GM19452 (cell line): Measurements from ENCODE around the gene SERPINI1.
A peak's percentile ranks its signal among the peaks of the same experiment; 100 is the strongest.

Source experiments
- ATAC-seq: cut with Tn5 transposase; IDR thresholded peaks from one replicate; pipeline ENCODE4 v1.9.1; 2021; ENCODE audit not compliant: unreplicated experiment

The SERPINI1 gene

DNA sequence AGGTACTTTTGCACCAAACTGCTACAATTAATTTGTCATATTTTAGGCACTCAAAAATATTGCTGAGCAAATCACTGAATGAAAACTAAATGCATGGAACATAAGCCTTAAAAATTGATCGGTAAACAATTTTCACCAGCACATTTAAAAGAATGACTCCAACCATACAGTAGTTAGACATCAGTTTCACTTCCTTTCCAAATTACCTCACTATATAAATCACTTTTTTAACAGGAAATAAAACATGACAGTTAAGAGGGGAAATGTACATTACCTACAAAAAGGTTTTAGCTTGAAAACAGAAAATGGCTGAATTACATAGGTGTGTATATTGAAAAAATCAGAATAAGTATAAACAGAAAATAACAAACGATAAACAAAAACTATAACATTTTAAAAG lies 108.4 kb downstream of the SERPINI1 start:
- ATAC-seq = peak; percentile 58

DNA sequence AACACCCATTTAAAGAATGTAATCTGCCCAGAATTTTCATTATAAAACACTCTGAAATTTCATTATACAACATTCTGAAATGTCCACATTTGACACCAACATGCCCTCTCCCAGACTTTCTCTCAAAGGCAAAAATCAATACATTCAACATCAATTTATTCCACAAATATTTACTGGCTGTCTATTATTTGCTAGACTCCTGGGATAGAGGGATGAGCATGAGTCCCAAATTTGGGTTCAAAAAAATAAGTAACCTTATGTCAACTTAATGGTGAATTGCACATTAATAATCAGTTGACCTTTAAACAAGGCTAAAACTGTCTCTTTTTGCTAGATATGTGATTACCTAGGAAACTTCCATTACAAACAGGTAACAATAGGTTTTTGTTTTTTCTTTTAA lies 109.0 kb downstream of the SERPINI1 start:
- no peak for ATAC-seq

DNA sequence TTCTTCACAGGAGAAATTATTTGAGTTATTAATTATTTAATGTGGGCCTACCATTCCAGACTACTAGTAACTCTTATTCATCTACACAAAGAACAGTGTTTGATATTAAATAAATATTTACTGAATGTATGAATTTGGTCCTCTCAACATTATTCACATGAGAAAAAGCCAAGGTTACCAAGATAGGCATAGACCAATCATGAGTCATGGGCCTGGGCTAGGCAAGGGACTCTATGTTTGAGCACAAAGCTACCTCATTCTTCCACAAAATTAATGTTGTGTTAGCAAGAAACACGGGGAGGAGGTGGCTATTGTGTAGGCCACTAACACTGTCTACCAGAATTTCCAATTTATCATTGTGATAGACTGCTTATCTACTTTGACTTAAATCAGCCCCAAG lies 115.7 kb downstream of the SERPINI1 start:
- no peak for ATAC-seq

DNA sequence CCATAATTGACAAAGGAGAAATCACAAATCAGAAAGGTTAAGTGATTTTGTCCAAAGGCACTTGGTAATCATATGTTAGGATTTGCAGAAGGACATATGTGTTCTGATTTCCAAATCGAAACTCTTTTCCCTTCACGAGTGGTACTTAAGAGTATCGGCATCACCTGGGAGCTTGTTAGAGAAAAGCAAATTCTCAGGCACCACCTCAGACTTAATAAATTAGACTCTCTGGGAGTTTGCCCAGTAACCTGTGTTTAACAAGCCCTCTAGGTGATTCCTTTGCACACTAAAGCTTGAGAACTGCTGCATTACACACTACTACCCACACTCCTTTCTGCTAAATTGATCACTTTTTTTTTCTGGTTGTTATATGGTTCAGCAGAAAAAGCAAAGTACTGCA lies 116.2 kb downstream of the SERPINI1 start:
- no peak for ATAC-seq

DNA sequence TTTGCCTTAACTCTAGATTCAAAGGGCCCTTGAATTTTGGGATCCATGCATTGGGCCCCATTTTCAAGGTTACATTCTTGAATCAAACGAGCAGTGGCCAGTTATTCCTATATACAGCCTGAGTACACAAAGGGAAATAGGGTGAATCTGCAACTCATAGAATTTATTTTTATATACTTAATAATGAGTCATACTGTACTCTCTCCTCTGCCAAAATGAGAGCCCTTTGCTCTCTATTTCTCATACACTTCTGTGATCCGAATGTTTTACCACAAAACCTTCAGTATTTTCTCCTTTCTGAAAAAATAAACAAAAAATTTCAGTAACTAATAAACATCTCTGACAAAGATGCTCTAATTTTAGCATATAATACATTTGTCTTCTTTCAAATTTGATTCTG lies 116.7 kb downstream of the SERPINI1 start:
- ATAC-seq = no peak

DNA sequence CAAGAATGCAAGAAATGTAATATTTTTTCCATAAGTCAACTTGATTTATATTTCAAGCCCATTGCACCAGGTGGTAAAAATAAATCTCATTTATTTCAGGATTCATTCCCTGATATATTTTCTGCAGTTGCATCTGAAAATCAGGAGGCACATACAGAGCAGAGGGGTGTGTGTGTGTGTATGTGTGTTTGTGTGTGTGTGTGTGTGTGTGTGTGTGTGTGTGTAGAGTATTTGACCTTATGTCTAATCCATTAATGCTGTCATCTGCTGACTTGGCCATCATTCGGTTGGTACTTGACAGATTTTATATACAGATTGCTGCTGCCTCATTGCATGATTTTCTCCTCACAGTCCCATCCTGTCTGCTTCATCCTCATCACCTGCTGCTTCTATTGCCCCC lies 118.5 kb downstream of the SERPINI1 start:
- no peak for ATAC-seq

DNA sequence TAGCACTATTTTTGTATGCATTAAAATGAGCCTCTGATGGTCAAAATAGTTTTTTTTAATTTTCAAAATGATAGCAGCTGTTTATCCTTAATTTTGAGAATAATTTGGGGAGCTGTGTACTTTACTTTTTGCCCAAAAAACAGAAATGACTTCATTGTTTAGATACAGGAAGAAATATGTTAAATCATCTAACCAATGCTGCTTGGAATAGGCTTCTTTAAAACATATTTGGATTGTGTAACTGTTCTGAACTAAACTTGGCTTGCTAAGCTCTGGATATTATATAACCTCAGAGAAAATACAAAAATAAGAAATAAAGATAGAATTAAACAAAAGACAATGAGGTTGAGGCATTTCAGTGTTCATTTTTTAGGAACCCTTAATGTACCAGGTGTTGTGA lies 119.3 kb downstream of the SERPINI1 start:
- ATAC-seq = no peak

DNA sequence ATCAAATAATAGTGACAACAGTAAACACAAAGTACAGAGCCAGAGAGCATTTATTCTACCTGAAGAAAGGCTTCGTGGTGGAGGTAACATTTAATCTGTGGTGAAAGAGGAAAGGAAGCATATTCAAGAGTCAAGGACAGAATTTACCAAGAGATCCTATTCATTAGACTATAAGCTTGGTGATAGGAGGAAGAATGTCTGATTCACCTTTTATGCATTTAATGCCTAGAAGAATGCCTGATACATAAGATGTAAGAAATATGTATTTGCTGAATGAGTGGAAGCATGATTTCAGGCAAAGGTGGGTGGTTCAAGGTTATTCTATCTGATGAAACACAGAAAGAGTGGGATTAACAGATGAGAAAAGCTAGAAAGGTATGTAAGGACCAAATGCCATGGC lies 119.8 kb downstream of the SERPINI1 start:
- no peak for ATAC-seq

DNA sequence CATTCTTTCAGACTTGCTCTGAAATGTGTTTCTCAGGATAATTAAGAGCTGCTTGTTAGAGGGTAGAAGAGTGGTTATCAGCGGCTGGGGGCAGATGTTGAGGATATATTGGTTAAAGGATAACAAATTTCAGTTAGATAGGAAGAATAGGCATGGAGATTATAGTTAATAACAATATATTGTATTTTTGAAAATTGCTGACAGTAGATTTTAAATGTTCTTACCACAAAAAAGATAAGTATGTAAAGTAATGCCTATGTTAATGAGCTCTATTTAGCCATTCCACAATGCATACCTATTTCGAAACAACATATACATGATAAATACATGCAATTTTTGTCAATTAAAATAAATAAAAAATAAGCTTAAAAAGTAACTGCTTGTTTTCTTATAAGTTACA lies 123.3 kb downstream of the SERPINI1 start:
- ATAC-seq = no peak

DNA sequence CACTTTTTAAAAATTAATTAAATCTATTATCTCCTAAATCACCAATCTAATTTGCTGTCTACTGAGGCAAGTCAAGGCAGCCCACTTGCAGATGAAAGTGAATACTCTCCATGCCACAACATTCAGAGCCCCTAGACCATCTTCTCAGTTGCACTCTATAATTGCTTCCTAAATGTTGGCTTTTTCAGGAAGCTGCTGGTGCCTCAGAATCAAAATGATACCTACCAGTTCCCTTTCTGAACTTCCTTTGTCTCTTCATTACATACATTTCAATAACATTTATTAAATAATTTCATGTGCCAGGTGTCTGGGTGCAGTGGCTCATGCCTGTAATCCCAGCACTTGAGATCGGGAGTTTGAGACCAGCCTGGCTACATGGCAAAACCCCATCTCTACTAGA lies 124.1 kb downstream of the SERPINI1 start:
- ATAC-seq = no peak

DNA sequence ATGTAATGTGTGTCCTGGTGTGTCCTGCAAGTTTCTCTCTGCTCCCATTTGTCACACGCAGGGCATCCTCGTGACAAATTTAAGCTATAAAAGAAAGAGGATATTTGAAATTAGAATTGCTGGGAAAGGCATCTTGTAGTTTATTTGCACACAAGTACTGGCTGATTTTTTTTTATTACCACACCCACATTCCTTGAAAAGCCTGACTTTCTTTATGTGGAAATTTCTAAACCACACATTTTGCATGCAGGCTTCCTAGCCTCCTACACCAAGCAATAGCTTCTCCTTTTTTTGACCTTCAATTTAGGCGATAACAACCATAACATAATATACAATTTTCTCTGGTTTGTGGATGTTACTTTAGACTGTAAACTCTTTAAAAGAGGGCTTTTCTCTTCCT lies 126.1 kb downstream of the SERPINI1 start:
- ATAC-seq = no peak

DNA sequence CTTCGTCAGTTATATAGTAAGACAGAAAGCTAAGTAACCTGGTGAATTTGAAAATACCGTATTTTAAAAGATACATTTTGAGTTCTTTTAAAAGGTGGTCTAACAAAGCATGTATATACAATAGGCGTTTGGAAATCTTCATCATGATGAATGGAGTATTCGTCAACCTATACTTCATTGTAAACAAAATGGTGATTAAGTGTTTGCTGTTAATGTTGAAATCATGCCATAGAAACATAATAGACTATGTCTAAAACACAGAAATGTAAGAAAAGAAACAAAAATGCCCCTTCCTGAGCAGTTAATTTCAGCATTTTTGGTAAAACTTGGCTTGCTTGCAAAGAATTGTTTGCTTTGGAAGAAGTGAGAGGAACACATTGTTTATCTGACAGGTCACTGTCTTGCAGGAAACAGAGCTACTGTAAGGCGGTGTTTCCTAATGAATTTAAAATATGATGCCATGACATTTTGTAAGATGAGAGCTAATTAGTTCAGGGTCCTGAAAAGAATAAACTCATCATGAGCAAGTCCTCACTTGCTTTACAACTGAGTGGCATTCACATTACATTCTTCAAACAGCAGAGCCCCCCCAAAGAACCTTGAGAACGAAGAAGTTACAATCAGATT lies 126.7 kb downstream of the SERPINI1 start:
- ATAC-seq = no peak

DNA sequence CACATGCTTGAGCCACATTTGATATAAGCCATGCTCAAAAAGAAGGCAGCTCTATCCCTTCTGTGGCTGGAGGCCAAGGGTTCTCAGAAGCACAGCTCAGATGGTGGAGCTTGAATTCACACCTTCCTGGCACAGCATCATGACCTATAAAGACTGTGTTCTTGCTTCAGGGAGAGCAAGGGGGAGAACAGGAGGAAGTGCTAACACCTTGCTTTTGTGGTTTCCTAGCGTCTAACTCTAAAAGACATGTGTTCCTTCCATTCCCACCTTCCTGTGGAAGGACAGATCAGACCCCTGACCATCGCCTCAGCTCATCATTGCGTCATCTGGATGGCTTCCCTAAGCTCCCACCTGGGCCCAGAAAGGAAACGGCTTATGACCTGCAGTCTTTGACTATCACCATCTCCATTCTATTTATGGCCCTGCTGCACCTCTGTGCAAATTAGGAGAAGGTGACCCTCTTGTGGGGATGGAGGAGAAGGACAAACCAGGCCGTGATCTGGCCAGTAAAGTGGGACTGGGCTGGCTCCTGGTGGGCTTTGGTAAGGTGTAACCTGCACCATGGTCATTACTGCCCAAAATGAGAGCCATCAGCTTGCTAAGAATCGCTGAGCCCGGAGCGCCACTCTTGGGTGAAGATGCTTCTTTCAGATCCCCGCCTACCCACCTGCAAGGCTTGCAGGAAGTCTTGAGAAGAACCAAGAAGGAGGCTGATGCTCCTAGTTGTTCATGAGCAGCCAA lies 128.5 kb downstream of the SERPINI1 start:
- ATAC-seq = no peak

DNA sequence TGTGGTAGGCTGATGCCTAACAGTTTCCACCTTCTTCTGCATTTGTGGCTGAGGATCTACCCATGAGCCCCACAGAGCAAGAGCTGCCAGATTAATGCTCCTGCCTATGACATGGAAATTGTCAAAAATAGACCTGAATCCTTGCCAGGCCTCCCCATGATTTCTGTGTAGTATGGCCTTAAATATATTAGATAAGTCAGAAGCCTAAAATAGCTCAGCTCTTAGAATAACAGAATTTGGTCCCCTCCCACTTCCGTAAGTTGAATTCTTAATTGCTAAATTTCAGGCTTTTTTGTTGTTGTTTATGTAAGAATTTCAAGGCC lies 129.0 kb downstream of the SERPINI1 start:
- no peak for ATAC-seq

DNA sequence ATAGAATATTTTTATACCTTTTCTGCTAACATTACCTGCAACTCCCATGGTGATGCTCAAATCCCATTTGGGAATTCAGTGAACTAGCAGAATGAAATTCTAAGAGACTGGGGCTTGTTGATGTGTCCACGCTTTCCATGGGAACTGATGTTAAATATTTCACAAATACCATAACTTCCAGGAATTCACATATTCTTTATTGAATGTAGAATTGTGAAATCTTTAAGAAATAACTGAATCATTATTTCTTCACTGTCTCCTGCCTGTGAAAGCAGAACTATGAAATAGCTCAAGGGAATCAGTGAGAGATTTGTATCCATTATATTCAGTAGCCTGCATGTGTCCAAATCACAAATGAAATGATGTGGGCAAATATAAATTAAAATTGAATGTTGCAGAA lies 130.8 kb downstream of the SERPINI1 start:
- ATAC-seq = no peak

DNA sequence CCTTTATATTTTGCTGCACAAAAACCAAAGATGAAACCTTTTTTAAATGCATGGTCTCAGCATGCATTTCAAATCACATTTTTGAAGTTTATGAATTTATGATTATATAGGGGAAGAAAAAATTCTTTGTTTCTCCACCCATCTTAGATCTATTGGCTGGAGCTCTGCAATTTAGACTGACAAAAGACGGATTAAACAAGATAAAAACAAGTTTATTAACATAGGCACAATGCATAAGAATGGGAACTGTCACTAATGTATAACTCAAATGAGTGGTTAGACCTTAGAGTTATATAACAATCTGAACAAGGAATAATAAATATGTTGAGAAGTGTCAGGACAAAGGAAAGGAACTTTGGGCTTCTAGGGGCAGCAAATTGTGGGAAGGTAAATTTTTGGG lies 132.5 kb downstream of the SERPINI1 start:
- no peak for ATAC-seq

DNA sequence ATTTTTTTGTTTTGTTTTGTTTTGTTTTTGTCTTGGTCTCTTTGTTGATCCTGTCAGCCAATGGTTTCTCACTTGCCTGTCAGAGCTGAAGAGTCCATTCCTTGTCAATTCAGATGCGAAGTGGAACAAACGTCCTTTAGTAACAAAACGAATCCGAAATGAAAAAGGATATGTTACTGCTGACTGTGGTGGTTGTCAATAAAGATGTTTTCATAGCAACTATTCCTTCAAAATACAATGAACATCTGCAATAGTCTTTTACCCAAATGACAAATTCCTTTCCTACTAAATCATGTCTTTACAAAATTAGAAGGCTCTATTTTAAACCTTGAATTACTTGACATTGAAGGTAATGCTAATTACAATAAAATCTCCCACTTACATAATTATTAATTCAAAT lies 134.7 kb downstream of the SERPINI1 start:
- no peak for ATAC-seq

DNA sequence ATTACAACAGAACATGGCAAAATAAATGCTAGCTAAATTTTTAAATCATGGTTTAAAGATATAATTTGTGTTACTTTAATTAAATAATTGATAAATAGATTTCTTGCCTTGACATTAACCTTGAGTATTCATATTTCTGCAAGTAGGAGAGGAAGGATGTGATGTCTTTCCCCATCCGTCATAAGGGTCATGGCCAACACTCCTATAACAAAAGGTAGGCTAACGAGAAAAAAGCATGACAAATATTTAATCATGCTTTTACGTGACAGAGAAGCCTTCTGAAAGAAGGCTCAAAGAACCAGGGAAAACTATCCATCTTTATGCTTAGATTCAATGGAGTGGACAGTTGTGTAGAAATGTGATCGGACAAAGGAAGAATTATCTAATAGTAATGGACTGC lies 135.2 kb downstream of the SERPINI1 start:
- ATAC-seq = no peak

DNA sequence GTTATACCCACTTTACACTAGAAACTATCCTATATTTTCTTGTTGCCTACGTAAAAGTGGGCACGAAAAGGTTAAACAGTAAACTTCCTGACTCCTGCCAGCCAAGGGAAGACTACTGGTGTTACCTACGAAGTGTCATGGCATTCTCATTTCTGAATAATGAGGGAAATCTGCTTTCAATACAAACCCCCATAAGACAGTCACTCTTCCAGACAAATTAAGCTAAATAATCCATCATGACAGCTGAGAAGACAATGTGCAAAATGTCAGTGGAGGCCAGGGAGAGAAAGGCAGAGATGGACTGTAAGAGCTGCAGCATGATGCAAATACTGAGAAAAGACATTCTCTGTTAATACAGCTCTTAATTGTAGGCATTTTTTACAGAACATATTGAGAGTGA lies 136.5 kb downstream of the SERPINI1 start:
- ATAC-seq = no peak

DNA sequence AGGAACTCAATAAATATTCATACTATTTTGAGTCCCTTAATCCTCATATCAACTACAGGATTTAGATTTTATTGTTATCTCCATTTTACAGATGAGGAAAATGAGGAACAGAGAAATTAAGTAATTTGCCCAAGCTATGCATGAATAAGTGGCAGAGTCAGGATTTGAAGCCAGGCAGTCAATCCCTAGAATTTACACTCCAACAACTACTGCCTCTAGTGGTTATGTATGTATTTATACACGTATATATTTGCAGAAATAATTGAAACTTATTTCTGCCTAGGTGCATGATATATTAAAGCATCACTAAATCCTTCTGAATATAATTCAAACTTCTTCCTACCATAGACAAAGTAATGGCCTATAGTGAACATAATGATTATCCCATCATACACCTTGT lies 137.4 kb downstream of the SERPINI1 start:
- no peak for ATAC-seq

DNA sequence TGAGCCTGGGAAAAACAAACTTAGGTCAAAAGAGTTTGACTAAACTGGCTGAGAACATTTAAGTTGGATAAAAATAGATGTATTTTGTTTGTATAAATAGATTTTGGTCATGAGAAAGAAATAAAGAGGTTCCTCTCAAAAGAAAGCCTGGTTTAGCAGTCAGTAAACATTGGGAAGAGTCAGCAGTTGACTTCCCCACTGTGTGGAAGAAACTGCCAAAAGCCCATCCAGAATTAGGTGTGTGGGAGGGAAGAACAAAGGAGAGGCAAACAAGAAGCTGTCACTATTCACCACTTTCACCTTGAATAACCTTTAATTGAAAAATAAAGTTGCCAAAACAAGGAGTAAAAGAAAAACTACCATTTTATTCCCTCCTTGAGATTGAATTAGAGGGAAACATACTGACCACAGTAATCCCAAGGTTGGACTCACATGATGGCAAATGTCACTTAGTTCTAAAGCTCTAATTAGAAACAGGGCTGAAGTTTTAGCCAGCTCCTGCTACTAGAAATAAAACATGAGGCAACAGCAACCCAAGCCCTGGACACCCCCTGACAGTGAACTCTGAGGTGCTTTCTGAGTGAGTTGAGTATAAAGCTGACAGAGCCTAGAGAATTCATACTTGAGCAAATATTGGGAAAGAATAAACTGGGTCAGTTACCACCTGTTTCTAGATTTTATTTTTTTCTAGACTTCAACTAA lies 139.3 kb downstream of the SERPINI1 start:
- ATAC-seq = no peak
